CD4-positive, alpha-beta T cell treated with Interleukin-17A for 1 hour (primary cell): ENCODE data around the gene EML6.
"Not testable (repeated sequence)": the region's sequence is repeated elsewhere in the genome, so short reads cannot be mapped to it uniquely, and the experiment has no call there.

Source experiments
- DNase-seq: peaks from one replicate; pipeline ENCODE4 v3.0.0-alpha.2; 2020

EML6 gene

DNA sequence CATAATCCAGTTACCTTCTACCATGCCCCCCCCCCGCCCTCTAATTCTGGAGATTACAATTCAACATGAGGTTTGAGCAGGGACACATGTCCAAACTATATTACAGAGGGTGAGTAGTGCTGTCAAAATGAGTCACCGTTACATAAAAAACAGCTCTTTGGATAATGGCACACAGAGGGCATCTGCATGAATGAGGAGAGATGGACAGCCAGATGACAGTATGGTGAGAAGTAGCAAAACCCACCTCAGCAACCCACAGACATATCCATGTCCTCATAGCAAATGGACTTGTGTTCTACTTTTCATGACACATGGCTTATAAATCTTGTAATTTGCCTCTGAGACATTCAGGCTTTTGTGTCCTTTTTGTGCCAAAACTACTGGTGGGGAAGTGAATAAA is 132.0 kb downstream of the EML6 start:
- no peak for DNase-seq

GRCh38 chr2:54858021-54858681 is 134.7 kb downstream of the EML6 start:
- no peak for DNase-seq

DNA sequence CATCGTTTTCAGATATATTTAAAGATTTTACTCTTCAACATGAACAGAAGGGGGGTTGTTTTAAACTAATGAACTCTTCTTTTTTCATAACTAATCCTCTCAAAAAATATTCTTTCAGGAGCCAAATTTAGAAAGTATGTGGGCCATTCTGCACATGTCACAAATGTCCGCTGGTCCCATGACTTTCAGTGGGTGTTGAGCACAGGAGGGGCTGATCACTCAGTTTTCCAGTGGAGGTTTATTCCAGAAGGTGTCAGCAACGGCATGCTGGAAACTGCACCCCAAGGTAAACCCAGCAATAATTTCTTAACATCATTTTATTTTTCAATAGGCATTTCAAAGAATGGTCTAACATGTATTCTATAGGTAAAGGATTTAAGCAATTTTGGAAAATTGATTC is 136.0 kb downstream of the EML6 start:
- no peak for DNase-seq

DNA sequence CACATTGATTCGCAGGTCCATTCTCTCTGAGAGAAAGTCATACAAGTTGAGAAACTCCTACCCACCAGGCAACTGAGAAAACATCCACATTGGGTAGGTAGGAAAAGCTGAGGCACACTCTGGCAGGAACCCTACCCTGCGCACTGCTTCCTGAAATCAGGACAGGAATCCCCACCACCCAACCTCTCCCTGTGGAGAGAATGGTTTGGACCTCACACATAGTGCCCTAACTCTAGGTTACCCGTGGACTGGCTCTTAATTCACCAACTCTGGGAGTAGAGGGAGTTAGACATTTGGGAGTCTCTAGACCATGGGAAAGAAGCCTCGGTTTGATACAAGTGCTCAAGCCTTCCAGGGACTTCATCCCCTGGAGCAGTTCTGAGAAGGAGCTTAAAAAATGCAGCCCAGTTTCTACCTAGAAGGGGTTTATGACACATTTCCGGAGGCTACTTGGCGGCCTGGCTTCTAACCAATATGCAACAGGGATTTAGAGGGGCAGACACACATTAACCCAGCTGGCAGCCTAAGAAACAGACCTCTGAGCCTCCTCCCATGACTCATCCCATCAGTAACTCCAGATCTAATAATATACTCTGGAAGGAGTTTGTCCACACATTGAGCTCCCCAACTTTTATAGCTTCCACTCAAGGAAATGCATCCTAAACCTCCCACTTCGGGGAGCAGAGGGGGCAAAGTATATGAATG is 136.7 kb downstream of the EML6 start:
- no peak for DNase-seq

- DNase-seq: no peak
These were observed 138.8 kb downstream of the EML6 start for GRCh38 chr2:54862229-54862628.

DNA sequence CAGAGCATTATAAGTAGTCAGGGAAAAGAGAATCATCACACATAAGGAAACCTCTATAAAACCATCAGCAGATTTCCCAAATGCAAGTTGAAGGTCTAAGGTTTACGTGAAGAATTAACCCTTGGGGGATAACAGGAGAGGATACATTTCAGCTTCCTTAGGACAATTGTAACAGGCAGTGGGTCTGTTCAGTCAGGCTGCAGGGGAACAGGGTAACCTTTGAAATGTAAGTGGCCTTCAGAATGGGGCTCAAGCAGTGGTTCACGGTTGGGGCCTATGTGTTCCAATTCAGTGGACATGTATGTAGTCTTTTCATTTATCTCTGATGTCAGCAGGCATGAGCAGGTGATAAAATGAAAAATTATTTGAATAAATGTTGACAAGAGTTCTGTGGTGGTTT is 139.3 kb downstream of the EML6 start:
- DNase-seq: no peak

GRCh38 chr2:54863660-54864059 is 140.2 kb downstream of the EML6 start:
- DNase-seq: no peak

- no peak for DNase-seq
These were observed 140.6 kb downstream of the EML6 start for GRCh38 chr2:54864096-54864495.

DNA sequence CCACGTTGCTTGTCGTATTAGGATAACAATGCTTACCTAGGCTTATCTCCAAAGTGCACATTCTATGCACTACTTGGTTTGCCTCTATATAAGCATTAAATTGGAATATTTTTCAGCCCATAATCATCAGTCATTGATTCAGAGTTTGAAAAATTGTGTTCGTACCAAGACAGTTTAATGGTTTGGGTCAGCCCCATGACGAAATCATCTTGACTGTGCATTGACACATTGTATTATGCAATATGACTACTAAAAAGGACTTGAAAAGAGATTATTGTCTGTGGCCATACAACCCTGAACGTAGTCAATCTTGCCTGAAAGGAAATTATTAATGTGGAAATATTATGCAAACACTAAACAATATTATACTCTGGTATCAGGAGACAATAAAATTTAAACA is 141.3 kb downstream of the EML6 start:
- DNase-seq: no peak

DNA sequence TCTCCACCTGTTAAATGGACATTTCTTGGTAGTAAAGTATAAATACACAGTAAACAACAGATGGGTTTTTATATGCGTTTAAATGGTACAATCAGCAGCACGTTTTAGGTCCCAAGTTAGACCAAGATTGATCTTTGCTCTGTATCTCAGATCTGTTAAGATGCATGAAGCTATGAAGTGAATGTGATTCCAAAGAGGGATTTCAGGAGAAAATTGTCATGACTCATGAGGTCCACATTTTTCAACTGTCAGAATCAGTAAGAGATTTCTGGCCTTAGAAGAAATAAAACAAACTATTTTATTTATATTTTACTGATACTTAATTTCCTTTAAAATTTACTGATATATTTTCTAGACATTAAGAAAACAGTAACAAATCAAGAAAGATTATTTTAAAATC is 142.7 kb downstream of the EML6 start:
- no peak for DNase-seq

- no peak for DNase-seq
These were observed 143.4 kb downstream of the EML6 start for GRCh38 chr2:54866868-54867267.

- DNase-seq: peak; percentile 3
These were observed 144.0 kb downstream of the EML6 start for GRCh38 chr2:54867457-54867856.

DNA sequence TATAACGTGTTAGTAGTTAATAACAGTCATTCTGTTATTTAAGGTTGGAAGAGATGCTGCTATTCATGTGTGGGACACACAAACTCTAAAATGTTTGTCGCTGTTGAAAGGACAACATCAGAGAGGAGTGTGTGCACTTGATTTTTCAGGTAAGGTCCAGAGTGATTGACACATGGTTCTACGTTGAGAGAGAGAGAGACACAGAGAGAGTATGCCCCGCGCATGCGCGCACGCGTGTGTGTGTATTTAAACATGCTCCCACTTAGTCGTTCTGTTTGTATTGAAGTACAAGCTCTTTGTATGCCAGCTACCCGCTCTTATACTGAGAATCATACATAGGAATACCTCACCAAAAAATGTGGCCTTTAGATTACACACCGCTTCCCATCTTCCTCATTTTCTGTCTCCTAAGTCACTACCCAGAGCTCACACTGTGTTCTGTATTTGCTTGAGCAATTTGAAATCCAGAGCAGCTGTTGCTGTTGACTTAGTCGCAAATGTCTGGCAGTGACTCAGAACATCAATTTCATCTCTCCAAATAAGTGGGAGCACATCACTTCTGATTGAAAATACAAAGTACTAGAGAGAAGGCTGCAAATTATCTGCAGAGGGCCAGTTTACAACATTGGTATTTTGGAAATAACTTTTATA is 148.1 kb downstream of the EML6 start:
- no peak for DNase-seq

DNA sequence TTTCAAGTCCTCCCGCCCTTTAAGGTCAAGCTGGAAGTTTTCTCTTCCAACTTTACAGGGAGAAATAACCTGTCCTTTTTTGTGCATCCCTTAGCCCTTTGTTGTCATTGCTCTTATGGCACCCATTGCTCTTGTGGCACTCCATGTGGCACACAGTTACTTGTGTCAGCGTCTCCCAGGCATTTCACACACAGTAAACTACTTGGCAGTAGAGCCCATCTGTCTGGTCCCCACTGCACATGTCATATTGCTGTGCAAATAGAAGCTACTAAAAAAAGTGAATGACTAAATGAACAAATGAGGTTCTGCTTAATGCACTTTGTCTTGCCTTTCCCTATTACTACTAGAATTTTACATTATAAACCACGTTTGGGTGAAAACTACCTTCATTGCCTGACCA is 149.3 kb downstream of the EML6 start:
- no peak for DNase-seq

DNA sequence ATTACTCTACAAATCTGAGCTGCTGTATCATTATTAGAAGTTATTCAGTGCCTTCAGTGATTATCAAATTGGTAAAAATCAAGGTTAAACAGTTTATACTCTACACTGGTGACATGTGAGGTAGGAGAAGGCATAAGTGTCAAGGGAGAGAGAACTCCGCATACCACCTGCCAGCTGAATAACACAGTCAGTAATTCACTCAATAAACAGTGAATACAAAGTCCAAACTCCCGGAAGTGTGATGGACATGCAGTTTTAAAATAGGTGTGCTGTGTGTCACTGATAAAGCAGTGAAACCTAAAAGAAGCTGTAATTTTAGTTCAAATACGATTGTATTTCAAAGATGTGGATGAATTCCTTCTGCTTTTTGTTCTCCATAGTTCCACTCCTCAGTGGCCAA is 149.8 kb downstream of the EML6 start:
- not testable (repeated sequence) for DNase-seq

DNA sequence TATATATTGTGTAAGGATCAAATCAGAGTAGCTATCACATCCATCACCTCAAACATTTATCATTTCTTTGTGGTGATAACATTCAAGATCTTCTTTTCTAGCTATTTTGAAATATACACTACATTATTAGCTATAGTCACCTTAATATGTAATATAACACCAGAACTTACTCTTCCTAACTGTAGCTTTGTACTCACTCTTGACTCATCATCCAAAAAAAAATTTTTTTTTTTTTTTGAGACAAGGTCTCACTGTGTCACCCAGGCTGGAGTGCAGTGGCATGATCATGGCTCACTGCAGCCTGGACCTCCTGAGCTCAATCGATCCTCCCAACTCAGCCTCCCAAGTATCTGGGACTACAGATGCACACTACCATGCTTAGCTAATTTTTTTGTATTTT is 153.3 kb downstream of the EML6 start:
- no peak for DNase-seq

DNA sequence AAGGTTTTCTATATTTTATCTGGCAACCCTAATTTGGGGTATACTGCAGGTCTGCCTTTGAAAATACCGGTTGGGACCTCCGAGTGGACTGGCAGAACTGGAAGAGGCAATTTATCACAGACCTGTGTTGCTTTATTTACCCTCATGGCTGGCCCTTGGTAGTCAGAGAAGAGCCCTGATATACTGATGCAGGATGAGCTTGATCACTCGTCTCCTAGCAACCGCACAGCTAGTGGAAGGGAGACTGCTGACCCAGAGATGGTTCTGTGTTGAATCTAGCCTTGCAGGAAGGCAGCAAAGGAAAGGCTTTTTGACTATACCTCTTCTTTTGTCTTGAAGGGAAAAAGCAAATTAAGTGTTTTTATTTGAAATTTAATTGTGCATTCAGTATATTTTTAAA is 154.7 kb downstream of the EML6 start:
- DNase-seq: no peak

- no peak for DNase-seq
These were observed 155.6 kb downstream of the EML6 start for GRCh38 chr2:54879032-54879431.

GRCh38 chr2:54879598-54880332 is 156.3 kb downstream of the EML6 start:
- DNase-seq: no peak

DNA sequence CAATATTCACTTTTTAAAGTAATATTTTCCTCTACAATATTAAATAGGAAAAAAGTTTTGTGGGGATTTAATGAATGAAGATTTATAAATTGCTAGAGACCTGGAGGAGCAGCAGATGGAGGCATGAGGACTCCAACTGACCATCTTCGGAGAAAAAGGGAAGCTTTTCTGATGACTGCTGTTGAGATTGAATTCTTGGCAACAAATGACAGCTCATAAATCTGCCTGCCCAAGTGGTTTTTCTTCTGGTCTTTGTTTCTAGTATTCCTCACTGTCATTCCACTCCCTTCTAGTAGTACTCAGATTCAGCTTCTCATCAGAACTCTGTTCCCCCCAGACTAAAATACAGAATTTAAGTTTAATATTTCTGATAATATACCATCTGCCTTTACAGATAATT is 157.0 kb downstream of the EML6 start:
- DNase-seq: no peak

- no peak for DNase-seq
These were observed 158.3 kb downstream of the EML6 start for GRCh38 chr2:54881759-54882158.

DNA sequence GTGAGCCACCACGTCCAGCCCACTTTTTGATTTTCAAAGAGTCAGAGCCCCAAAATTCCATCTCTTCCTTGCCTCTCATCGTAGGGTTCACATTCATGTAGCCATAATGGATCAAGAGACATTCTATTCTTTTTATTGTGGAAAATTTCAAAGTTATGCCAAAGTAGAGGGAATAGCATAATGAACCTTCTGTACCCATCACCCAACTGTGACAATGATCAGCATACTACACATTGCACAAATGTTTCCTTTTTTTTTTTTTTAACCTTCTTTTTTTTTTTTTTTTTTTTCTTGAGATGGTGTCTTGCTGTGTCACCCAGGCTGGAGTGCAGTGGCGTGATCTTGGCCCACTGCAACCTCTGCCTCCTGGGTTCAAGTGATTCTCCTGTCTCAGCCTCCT is 162.4 kb downstream of the EML6 start:
- no peak for DNase-seq

DNA sequence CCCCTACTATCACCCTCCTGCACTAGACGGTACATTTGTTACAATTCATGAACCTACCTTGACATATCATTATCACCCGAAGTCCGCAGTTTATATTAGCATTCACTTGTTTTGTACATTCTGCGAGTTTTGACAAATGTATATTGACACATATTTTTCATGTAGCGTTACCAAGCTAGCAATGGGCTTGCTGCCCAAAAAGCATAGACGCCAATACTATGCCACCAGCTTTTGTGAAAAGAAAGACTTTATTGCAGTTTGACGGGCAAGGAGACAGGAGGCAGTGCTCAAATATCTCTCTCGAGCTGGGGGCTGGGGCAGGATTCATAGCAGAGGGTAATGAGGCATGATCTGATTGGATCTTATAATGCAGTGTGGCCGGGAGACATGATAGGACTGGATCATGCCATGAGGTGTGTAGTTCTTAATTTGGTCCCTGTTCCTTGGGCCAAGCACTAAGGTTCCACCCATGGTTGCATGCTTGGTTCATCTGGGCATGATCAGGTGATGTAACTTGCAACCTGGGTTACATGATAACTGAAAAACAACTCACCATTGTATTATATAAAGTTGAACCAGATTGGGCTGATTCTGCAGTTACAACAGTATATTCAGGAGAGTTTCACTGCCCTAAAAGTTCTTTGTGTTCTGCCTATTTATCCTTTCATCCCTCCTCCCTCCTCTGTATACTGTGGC is 164.5 kb downstream of the EML6 start:
- no peak for DNase-seq
